ENCODE results near the gene THSD7A. TPM values are rescaled to one million over a fixed set of nuclear protein-coding genes. Genes with fewer than 3 reads are reported as not detected.

Gene THSD7A
- total and polyA plus RNA-seq, 2 of the 13 experiments (the other 11 are each of a cell fraction or from before 2014, with no cell fraction given), result 0.01 to 0.07 TPM

DNA sequence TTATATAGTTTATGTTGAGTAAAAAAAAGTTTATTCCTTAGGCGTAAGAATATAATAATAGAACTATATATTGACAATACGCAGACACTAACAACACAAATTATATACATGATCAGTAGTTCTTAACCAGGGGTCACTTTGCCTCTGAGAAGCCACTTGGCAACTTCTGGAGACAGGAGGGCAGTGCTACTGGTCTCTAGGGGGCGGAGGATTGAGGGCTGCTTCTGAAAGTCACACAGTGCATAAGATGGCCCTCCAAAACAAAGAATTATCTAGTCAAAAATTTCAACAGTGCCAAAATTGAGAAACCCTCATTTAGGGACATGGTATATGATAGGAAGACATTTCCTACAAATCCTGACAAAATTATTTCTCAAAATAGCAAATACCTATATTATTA, 77.1 kb downstream of the THSD7A start:
- in situ Hi-C loops (cut with HindIII; ENCODE audit: extremely low pct_ligation_motif_present, low pct_unique_long_range_greater_than_20kb) (no loop called here), intact Hi-C loops (cut with micrococcal nuclease; ENCODE audit: unreplicated experiment) (no loop called here)
- 46% methylated on average over 3 of the region's 3 CpGs for WGBS (ENCODE audit: low lambda C conversion rate)
- ChIA-PET CTCF (ENCODE audit: low intra/inter-chr PET ratio, low total read pairs) (no interaction called here), POLR2A (no interaction called here)
- no peak overlapping the region for H3K9ac ChIP-seq (ENCODE audit: insufficient read depth, low read depth, low read length)
- DNase-seq (ENCODE audit: low spot score) (no peak), ATAC-seq (no peak), FAIRE-seq (no peak)
- H3K79me2 ChIP-seq (ENCODE audit: insufficient read depth, low read length), result no peaks in the 10 kb centered on the region
- no peak overlapping the region for H3K4me2 ChIP-seq (ENCODE audit: low read depth, low read length)
- no TSS peak for BruUV-seq (replicated peaks)
- no peaks in the 10 kb centered on the region for H3K4me1 ChIP-seq (ENCODE audit: insufficient read depth, low read length)
- no peak overlapping the region for H3K4me3 ChIP-seq (replicated peaks in 1 of 3; ENCODE audit: insufficient read depth in 1 of 3, low read depth in 2 of 3, low read length in 3 of 3)
- no peak overlapping the region for H3K27ac ChIP-seq (ENCODE audit: extremely low read length, insufficient read depth, low read length)
- no peaks in the 10 kb centered on the region for H3K36me3 ChIP-seq (replicated peaks in 1 of 2; ENCODE audit: control insufficient read depth in 1 of 2, insufficient read depth in 2 of 2, low read length in 2 of 2)
- H3K9me3 ChIP-seq (ENCODE audit: low read length), result no peaks in the 10 kb centered on the region
- no peaks in the 10 kb centered on the region for H4K20me1 ChIP-seq (ENCODE audit: insufficient read depth, low read length)
- H3K27me3 ChIP-seq (ENCODE audit: control insufficient read depth in 1 of 2, insufficient read depth in 2 of 2, low read length in 2 of 2), result no peaks in the 10 kb centered on the region
- H2AFZ ChIP-seq (ENCODE audit: low read length), result no peak overlapping the region
- TF ChIP-seq AFF4 (CRISPR knock-in tag; IDR thresholded peaks at IDR 0.05), result no peak
- no peak for TF ChIP-seq THAP7 (CRISPR knock-in tag; IDR thresholded peaks at IDR 0.05)
- TF ChIP-seq NCOA5 (CRISPR knock-in tag; IDR thresholded peaks at IDR 0.05), result no peak
- no peak for TF ChIP-seq HNF1A (IDR thresholded peaks at IDR 0.05; ENCODE audit: low read depth)
- no peak for TF ChIP-seq HNF1A (CRISPR knock-in tag; IDR thresholded peaks at IDR 0.05; ENCODE audit: borderline replicate concordance)
- no peak for TF ChIP-seq MZF1 (CRISPR knock-in tag; IDR thresholded peaks at IDR 0.05; ENCODE audit: borderline replicate concordance)
- TF ChIP-seq NCOR1 (IDR thresholded peaks at IDR 0.05; ENCODE audit: borderline replicate concordance, low read length), result no peak
- TF ChIP-seq, protein P1, sequence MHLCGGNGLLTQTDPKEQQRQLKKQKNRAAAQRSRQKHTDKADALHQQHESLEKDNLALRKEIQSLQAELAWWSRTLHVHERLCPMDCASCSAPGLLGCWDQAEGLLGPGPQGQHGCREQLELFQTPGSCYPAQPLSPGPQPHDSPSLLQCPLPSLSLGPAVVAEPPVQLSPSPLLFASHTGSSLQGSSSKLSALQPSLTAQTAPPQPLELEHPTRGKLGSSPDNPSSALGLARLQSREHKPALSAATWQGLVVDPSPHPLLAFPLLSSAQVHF (CRISPR knock-in tag; IDR thresholded peaks at IDR 0.05), result no peak
- TF ChIP-seq ZNF281 (CRISPR knock-in tag; IDR thresholded peaks at IDR 0.05; ENCODE audit: borderline replicate concordance), result no peak
- no peak for TF ChIP-seq ZNF703 (CRISPR knock-in tag; IDR thresholded peaks at IDR 0.05; ENCODE audit: borderline replicate concordance)
- TF ChIP-seq NONO (IDR thresholded peaks at IDR 0.05), result no peak
- TF ChIP-seq NONO (CRISPR knock-in tag; conservative IDR thresholded peaks at IDR 0.05), result no peak
- no peak for TF ChIP-seq DR1 (CRISPR knock-in tag; IDR thresholded peaks at IDR 0.05)
